Spleen (tissue), 11 donors: ENCODE measurements around the gene NRXN3. TPM values are rescaled to one million over a fixed set of nuclear protein-coding genes. Genes with fewer than 3 reads are reported as not detected.

Experiments used
- DNase-seq: peaks from one replicate; pipeline ENCODE4 v3.0.0-alpha.2; 2020
- H3K27ac ChIP-seq, 8 donors: fragments of 200-600 bp; sonication (generic) in 7 of 8; 1 replicate in 4 of 8; 2 replicates in 4 of 8; pipeline versions ENCODE4 v1.5.0 to v1.8.0; 2016 to 2021; ENCODE audit warnings: inconsistent platforms in 4 of 8, mild to moderate bottlenecking in 4 of 8, moderate library complexity in 1 of 8
- H3K27me3 ChIP-seq, 7 donors: fragments of 200-600 bp; sonication (generic) in 6 of 7; replicated peaks in 1 of 7; 1 replicate in 4 of 7; 2 replicates in 3 of 7; pipeline versions ENCODE4 v1.5.0 to v1.8.0; 2016 to 2021; ENCODE audit warnings: inconsistent platforms in 3 of 7, mild to moderate bottlenecking in 1 of 7
- H3K36me3 ChIP-seq, 6 donors: fragments of 200-600 bp; sonication (generic) in 5 of 6; 1 replicate in 4 of 6; 2 replicates in 2 of 6; pipeline versions ENCODE4 v1.5.0 to v1.8.0; 2016 to 2021; ENCODE audit warnings: inconsistent platforms in 2 of 6
- H3K4me1 ChIP-seq, 6 donors: fragments of 200-600 bp; sonication (generic) in 5 of 6; 1 replicate in 3 of 6; 2 replicates in 3 of 6; pipeline versions ENCODE4 v1.5.0 to v1.8.0; 2016 to 2021; ENCODE audit warnings: inconsistent platforms in 3 of 6
- H3K4me3 ChIP-seq, 8 donors: fragments of 200-600 bp; sonication (generic) in 7 of 8; 1 replicate in 4 of 8; 2 replicates in 4 of 8; pipeline versions ENCODE4 v1.5.0 to v1.8.0; 2016 to 2021; ENCODE audit warnings: inconsistent platforms in 4 of 8, mild to moderate bottlenecking in 4 of 8, moderate library complexity in 2 of 8
- H3K9me3 ChIP-seq, 8 donors: fragments of 200-600 bp; sonication (generic) in 7 of 8; 1 replicate in 4 of 8; 2 replicates in 4 of 8; pipeline versions ENCODE4 v1.5.0 to v1.8.0; 2016 to 2021; ENCODE audit warnings: inconsistent platforms in 4 of 8
- POLR2A ChIP-seq, 3 donors: fragments of 450-650 bp; IDR thresholded peaks; one replicate each; pipeline ENCODE4 v1.5.1; 2017; ENCODE audit warnings: antibody characterized with exemption in 3 of 3, mild to moderate bottlenecking in 1 of 3
- POLR2AphosphoS5 ChIP-seq, 3 donors: sonication (generic); formaldehyde crosslinking; IDR thresholded peaks; one replicate each; pipeline ENCODE4 v1.5.1; 2017; ENCODE audit warnings: antibody characterized with exemption in 3 of 3
- WGBS, 5 donors: extraction: QIAGEN DNeasy Blood & Tissue Kit in 3 of 5; methylation state at CpG; one replicate each; pipeline versions ENCODE4 v1.1.5 to v1.1.7; 2013 to 2018; 5-methylcytosine and 5-hydroxymethylcytosine counted together
- intact Hi-C: fragments of 100-400 bp; cut with DNase I; formaldehyde crosslinking; loops from one replicate; pipeline ENCODE4 v1.15.0; 2023; ENCODE audit warnings: low total_unique reads
- polyA plus RNA-seq, 3 donors: library from polyadenylated mRNA; stranded (reverse); fragments of 200-250 nt; gene quantifications; one replicate each; pipeline ENCODE4 v1.2.1, GENCODE V29; 2013
- total RNA-seq, 7 donors: library from RNA; depleted of rRNA in 3 of 7; stranded (reverse); fragments of >200 nt in 3 of 7; fragmentation: NEBNext Ultra II Directional in 4 of 7; extraction: Animal tissue kit (Norgen Biotek cat#: 25700) in 4 of 7; gene quantifications; one replicate each; pipeline versions ENCODE4 v1.1.0 to v1.2.1, GENCODE V29; 2016 to 2021
- TF ChIP-seq, protein P1 (sequence below), 11 experiments: fragments of 200-600 bp in 7 of 11; fragments of 450-650 bp in 4 of 11; sonication (generic) in 4 of 11; IDR thresholded peaks in 8 of 11; conservative IDR thresholded peaks in 3 of 11; 1 replicate in 7 of 11; 2 replicates in 4 of 11; pipeline versions ENCODE4 v1.4.0 to v1.8.0; 2016 to 2021; ENCODE audit warnings: antibody characterized with exemption in 11 of 11, inconsistent platforms in 4 of 11, mild to moderate bottlenecking in 1 of 11
- donor health status: healthy with polysubstance abuse.
- donor health status: DM: no; HTN: no; CAD: no; lungs with moderate emphysema.
- donor health status: DM: no; HTN: no; CAD: no.
- donor health status: Bipolar disorder and iron deficiency.
- donor health status: healthy.
- donor health status: DM: no; HTN: no; CAD: no.
- donor health status: DM: yes; HTN: yes; CAD: no.

Gene NRXN3
- total and polyA plus RNA-seq, 10 donors, result 0.21 to 11.5 (median 1.6) TPM

DNA sequence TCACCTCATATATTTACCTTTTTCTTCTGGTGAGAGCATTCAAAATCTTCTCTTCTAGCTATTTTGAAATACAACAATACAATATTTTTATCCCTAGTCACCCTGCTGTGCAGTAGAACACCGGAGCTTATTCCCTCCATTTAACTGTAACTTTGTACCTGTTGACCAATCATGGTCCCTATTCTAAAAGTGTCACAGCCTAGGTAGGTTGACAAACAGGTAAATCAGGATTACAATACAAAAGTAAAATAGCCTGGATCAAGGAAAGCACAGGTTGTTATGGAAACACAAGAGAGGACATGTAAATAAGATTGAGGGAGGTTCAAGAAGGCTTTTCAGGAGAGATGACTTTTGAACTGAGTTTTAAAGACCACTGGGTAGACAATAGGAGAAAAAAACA lies 1370.2 kb downstream of the NRXN3 start:
- intact Hi-C loops, result no loop called here
- H3K4me3 ChIP-seq, result no peak overlapping the region

DNA sequence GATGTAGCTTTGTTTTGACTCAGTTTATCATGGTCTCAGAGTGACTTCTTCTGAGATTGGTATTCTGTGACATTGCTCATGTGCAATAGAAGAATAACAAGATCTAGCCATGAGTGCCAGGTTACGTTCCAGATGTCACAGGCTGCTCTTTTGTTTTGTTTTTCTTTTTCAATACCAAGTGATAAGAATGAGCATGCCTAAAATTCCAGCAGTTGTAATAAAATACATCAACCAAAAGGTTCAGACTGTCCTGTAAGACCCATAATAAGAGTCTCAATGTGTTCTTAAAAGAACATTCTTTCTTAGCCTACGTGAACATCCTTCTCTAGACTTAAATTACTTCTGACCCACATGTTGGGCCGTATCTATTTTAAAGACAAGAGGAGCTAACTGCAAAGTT lies 1371.9 kb downstream of the NRXN3 start:
- no peak overlapping the region for H3K4me3 ChIP-seq
- 73 to 83% (median 79%) methylated on average over 3 of the region's 3 CpGs for WGBS, 5 donors
- H3K36me3 ChIP-seq, result no peaks in the 10 kb centered on the region
- intact Hi-C loops, result no loop called here
- H3K27me3 ChIP-seq, result no peaks in the 10 kb centered on the region
- DNase-seq, result no peak
- no peak overlapping the region for H3K27ac ChIP-seq
- H3K9me3 ChIP-seq, result peaks cover 0 to 4% (median 0%) of the 10 kb centered on the region in 8 donors
- no peaks in the 10 kb centered on the region for H3K4me1 ChIP-seq
- TF ChIP-seq POLR2A (IDR thresholded peaks at IDR 0.05), result no peak
- TF ChIP-seq, protein P1, sequence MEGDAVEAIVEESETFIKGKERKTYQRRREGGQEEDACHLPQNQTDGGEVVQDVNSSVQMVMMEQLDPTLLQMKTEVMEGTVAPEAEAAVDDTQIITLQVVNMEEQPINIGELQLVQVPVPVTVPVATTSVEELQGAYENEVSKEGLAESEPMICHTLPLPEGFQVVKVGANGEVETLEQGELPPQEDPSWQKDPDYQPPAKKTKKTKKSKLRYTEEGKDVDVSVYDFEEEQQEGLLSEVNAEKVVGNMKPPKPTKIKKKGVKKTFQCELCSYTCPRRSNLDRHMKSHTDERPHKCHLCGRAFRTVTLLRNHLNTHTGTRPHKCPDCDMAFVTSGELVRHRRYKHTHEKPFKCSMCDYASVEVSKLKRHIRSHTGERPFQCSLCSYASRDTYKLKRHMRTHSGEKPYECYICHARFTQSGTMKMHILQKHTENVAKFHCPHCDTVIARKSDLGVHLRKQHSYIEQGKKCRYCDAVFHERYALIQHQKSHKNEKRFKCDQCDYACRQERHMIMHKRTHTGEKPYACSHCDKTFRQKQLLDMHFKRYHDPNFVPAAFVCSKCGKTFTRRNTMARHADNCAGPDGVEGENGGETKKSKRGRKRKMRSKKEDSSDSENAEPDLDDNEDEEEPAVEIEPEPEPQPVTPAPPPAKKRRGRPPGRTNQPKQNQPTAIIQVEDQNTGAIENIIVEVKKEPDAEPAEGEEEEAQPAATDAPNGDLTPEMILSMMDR (IDR thresholded peaks at IDR 0.05 in 8 of 11, conservative IDR thresholded peaks at IDR 0.05 in 3 of 11), result no peak
- TF ChIP-seq POLR2AphosphoS5 (IDR thresholded peaks at IDR 0.05), result no peak

More for the DNA sequence above, 1370.2 kb downstream of the NRXN3 start:
- no peaks in the 10 kb centered on the region for H3K4me1 ChIP-seq
- no peak overlapping the region for H3K27ac ChIP-seq
- WGBS, 5 donors, result 77 to 90% (median 79%) methylated on average over 1 of the region's 1 CpG
- TF ChIP-seq, protein P1 (IDR thresholded peaks at IDR 0.05 in 8 of 11, conservative IDR thresholded peaks at IDR 0.05 in 3 of 11), result no peak
- TF ChIP-seq POLR2A (IDR thresholded peaks at IDR 0.05), result no peak
- no peak for TF ChIP-seq POLR2AphosphoS5 (IDR thresholded peaks at IDR 0.05)
- H3K36me3 ChIP-seq, result no peaks in the 10 kb centered on the region
- peaks cover 0 to 4% (median 0%) of the 10 kb centered on the region in 8 donors for H3K9me3 ChIP-seq
- DNase-seq, result no peak
- H3K27me3 ChIP-seq, result no peaks in the 10 kb centered on the region

DNA sequence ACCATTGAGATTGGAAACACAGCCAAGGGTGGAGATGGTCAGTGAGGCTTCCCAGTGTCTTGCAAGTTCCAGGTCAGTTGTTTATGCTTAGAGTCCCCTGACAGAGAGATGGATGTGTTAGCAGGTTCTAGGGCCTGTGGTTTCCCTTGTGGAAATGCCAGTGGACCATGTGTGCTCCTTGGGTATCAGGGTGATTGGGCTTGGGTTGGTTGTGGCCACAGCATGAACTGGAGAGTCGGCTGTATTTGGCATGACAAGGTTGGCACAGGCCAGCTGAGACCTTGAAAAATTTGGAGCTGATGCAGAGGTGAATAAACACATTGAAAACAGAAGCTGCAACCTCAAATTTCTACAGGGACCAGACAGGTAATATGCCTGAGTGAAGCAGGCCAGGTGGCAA lies 1373.2 kb downstream of the NRXN3 start:
- no peak for DNase-seq
- Histone ChIP-seq H3K36me3 (no peaks in the 10 kb centered on the region), H3K4me3 (no peak overlapping the region), H3K4me1 (no peaks in the 10 kb centered on the region), H3K9me3 (peaks cover 0 to 4% (median 0%) of the 10 kb centered on the region in 8 donors), H3K27me3 (no peaks in the 10 kb centered on the region), H3K27ac (no peak overlapping the region)
- TF ChIP-seq POLR2A (IDR thresholded peaks at IDR 0.05) (no peak), POLR2AphosphoS5 (IDR thresholded peaks at IDR 0.05) (no peak)
- TF ChIP-seq, protein P1 (IDR thresholded peaks at IDR 0.05 in 8 of 11, conservative IDR thresholded peaks at IDR 0.05 in 3 of 11), result no peak
- intact Hi-C loops, result no loop called here
- WGBS, 5 donors, result 71 to 100% (median 89%) methylated on average over 1 of the region's 1 CpG

DNA sequence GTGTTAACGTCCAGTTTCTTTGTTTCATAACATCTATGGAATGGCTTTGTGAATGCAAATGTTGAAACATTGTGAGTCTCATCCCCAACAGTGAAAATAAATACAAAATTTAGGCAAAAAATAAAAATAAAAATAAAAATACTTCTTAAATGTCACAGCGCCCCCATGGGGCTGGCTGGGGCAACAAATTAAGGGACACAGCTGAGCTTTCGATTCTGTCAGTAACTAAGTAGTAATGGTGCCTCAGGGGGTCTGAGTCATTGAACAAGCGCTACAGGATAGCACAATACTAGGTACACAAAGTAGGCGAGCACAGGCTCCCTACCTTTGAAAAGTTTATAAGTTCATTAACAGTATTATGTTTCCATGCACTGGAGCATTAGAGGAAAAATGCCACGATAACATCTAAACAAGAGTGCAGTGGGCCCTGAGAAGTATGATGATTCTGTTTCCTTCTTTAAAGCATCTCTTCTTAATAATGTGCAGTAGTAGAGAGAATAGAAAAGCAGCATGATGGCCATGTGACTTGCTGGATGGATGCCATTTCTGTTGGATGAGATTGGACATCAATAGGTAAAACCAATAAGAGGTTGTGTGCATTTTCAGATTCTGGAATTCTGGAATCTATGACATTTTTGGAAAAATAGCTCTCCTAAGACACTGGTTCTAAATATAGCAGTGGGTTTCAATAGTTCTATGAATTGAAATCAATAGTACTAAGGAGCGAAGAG lies 1374.0 kb downstream of the NRXN3 start:
- 59 to 68% (median 65%) methylated on average over 7 of the region's 7 CpGs for WGBS, 5 donors
- H3K27ac ChIP-seq, result no peak overlapping the region
- no peaks in the 10 kb centered on the region for H3K4me1 ChIP-seq
- TF ChIP-seq POLR2A (IDR thresholded peaks at IDR 0.05) (no peak), POLR2AphosphoS5 (IDR thresholded peaks at IDR 0.05) (no peak)
- TF ChIP-seq, protein P1 (IDR thresholded peaks at IDR 0.05 in 8 of 11, conservative IDR thresholded peaks at IDR 0.05 in 3 of 11), result no peak
- intact Hi-C loops, result no loop called here
- DNase-seq, result no peak
- H3K9me3 ChIP-seq, result no peaks in the 10 kb centered on the region
- H3K36me3 ChIP-seq, result no peaks in the 10 kb centered on the region
- no peaks in the 10 kb centered on the region for H3K27me3 ChIP-seq
- no peak overlapping the region for H3K4me3 ChIP-seq
